SK-N-MC (cell line): ENCODE measurements around the gene C6orf120.

Experiments used
- EZH2 ChIP-seq: fragments of 200-600 bp; sonication (generic); IDR thresholded peaks from one replicate; pipeline ENCODE4 v1.6.1; 2017; ENCODE audit warnings: antibody characterized with exemption
- POLR2AphosphoS5 ChIP-seq: IDR thresholded peaks from 2 replicates; pipeline ENCODE4 v1.6.1; 2012; ENCODE audit warnings: mild to moderate bottlenecking, low read depth, low read length, borderline replicate concordance

DNA sequence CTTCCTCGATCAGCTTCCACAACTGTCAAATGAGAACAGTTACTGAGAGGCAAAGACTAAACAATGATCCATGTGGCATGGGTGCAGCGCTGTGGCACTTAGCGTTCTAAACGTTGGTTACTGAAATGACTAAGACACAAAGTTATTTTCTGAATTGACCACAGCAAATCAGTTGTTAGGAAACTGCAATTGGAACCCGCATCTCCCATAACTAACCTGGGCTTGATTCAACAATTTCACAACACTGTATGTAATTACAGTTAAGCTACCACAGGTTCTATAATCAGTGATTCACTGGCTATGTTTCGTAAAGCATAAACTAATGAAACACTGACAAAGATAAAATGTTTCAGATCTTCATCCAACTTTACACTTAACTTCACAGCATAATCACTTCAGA is 12.6 kb upstream of the C6orf120 start:
- no peak for TF ChIP-seq EZH2
- no peak for TF ChIP-seq POLR2AphosphoS5
